GM19239 (cell line): ENCODE results near the gene KLHL14.
"Not testable (repeated sequence)": the region's sequence is repeated elsewhere in the genome, so short reads cannot be mapped to it uniquely, and the experiment has no call there.

Experiments
- DNase-seq: peaks from one replicate; pipeline ENCODE4 v3.0.0; 2011; ENCODE audit warnings: low spot score; ENCODE audit not compliant: insufficient read length
- FAIRE-seq: peaks from 2 replicates; lab custom pipeline; 2011; peaks lifted over from hg19 to GRCh38; lab: Jason Lieb, UNC

Gene KLHL14

DNA sequence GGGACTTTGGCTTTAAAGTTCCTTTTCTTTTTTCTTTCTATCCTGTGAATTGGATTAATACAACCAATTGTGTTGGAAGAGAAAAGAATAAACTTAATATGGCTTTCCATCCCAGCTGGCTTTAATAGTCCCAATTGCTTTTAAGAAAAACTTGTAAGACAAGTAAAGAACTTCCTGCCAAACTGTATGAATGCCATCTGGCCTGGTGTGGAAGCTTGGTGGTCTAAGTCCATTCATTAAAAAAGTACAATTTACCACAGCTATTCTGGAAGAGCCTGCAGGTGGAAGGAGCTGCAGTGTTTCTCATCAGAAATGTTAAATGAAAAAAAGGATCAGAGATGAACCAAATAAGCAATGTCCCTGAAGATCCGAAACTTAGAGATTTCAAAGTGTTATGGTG, 103.9 kb downstream of the KLHL14 start:
- no peak for FAIRE-seq
- no peak for DNase-seq

DNA sequence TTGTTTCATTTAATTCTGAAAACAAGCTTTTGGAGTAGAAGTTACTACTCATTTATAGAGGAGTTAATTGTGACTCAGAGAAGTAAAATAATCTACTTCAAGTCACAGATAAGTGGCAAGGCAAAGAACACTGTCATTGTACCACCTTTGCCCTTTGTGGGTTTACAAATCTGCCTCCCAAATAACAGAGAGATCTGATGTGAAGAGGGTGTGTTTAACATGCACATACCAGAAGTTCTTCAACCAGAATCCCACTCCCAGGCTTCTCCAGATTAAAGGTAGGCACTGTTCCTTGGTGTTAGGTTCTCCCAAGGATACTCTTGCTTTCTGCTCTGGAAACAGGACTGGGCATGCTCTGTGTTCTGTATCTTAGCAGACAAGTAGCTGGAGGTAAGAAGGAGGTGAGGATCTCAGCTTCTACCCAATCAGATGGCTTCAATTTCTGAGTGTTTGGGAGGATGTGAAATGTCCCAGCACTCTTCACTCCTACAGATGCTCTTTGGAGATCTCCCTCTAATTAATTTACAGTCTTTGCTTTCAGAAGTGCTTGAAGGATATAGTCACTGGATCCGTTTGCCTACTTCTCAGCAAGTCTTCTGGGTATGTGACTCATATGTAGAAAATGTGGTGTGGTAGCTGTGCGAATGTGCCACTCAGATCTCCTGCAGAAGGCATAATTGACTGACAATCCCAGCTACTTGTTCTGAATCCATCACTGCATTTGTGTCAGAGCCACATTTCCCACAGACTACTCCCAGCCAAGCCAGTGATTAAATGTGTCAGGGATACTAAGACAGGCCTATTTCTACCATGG, 111.1 kb downstream of the KLHL14 start:
- no peak for DNase-seq
- no peak for FAIRE-seq

DNA sequence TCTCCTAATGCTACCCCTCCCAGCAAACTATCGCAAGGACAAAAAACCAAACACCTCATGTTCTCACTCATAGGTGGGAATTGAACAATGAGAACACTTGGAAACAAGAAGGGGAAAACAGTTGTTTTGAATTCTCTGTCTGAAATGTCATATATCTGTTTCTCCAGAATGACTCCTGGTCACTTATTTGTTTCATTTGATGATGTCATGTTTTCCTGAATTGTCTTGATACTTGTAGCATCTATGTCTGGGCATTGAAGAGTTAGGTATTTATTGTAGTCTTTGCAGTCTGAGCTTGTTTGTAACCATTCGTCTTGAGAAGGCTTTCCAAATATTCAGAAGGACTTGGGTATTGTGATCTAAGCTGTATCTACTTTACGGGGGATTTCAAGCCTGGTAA, 118.3 kb downstream of the KLHL14 start:
- FAIRE-seq, DNase-seq: not testable (repeated sequence)

DNA sequence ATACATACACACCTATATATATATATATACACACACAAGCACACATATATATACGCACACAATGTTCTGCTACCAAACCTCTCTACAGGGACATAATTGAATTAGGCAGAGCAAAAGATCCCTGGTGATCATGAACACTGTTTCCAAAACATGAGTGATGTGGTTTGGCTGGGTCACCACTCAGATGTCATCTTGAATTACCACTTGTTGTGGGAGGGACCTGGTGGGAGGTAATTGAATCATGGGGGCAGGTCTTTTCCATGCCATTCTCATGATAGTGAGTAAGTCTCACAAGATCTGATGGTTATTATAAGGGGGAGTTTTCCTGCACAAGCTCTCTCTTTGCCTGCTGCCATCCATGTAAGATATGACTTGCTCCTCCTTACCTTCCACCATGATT, 135.2 kb downstream of the KLHL14 start:
- not testable (repeated sequence) for DNase-seq, FAIRE-seq

DNA sequence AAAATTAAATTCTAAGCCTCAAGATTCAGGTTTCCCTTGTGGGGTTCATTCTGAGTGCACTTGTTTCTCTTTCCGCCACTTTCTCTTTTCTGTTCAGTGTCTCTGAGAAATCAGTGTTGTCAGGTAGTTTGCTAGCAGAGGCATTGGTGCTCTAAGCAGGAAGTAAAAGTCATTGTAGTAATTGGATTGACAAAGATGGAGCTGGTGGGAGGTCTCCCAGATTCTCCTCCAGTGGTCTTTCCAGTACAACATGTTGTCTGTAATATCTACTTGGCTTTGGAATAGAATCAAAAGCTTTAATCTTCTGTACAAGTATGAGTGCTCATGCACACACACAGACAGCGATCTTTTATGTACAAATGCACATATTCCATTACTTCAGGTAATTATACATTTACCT, 135.6 kb downstream of the KLHL14 start:
- DNase-seq (no peak), FAIRE-seq (no peak)

DNA sequence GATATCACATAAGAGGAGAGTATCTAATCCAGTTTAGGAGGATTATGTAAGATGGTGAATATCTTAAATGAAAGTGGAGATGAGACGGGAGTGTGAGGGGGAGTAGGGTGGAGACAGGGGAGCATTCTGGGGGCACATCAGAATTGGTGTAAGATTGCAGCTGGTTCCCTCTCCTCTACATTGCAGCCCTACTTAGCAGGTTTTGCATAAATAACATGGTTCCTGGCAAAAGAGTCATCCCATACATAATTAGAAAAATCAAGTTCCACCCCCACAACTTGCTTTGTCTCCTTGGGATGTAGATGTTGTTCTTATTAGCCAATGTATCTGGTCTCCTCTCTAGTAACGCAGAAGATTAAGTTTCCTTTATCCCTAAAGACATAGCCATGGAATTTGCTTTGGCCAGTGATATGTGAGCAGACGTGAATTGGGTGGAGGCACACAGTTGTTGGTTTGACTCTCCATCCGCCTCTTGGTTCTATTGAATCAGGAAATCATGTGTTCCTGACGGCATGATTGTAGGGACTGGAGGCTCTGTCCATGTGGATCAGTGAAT, 137.9 kb downstream of the KLHL14 start:
- FAIRE-seq (no peak), DNase-seq (no peak)

DNA sequence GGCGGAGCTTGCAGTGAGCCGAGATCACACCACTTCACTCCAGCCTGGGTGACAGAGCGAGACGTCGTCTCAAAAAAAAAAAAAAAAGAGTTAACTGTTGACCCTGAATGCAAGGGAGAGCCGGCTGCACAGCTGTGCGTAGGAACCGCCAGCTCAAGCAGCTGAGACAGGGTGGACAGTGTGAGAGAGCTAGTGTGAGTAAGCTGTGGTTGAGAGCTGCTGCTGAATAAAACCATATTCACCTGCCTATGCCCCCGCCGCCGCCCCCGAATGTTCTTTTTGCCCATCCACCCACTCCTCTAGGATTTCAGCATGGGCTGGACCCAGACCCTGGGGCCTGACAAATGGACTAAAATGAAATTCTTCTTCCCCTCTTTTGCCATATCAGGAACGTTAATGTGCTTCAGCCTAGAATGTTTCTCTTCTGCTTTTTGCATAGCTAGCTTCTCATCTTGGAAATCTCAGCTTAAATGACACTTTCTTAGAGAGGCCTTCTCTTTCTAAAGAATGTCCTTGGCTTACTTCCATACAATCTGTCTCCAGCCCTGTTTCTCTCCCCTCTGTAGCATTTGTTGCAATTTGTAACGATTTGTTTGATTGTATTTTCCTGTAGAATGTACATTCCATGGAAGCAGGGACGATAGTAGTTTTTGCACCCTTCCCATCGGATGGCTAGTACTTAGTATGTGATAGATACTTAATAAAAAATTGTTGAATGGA, 142.7 kb downstream of the KLHL14 start:
- DNase-seq (no peak), FAIRE-seq (no peak)

DNA sequence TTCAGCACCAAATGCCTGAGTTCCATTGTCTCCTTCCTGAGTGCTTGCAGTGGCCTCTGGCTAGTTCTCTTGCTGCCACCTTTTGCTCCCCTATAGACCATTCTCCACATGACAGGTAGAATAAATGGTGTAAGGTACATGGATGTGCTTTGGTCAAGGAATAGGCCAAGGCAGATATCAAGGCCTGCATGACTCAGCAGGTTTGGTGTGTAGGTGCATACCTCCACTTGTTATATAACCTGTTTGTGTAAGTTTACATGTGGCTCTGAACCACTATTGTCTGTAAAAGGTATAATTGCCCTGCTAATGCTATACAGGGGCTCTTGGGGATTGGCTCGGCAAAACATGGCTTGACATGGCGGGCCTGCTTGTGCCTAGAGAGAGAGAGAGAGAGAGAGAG, 143.5 kb downstream of the KLHL14 start:
- FAIRE-seq (no peak), DNase-seq (no peak)

DNA sequence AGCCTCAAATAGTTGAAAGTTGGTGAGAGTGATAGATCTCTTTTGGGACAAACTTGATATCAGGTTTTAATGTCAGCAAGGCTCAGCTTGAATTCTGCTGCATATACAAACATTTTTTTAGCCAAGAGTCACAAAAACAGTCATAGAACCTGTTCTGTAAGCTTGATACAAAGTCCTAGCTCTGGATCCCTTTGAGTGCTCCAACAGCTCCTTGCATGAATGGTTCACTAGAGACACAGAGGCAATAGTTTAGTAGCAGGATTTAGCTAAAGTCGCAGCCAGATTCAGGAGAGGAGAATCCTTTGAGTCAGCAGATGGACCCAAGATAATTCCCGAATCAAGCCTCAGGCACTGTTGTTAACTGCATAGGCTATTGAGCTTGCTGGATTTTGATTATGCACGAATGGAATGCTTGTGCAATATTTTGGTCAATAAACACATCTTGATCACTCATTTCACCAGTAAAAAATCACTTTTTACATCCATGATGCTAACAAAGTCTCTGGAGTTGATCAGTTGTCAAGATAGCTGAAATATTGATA, 148.6 kb downstream of the KLHL14 start:
- FAIRE-seq (no peak), DNase-seq (no peak)

DNA sequence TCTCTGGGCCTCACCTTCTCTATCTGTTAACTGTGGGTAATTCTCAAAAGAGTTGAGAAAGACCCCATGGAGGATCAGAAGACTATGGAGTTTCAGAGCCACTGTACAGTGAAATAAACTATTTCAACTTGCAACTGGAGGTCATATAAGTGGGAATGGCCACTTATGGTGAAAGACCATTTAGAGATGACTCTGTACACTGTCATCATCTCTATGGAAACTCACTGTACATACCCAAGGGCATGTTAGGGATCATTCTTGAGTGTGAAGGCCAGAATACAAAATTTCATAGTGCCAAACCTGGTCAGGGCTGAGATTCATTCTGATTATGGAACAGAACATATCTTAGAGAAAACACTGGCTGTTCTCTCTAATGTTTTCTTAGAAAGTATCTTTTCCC, 149.3 kb downstream of the KLHL14 start:
- no peak for FAIRE-seq
- no peak for DNase-seq
